Activated B cell treated with CpG ODN at 0.5 μM for 24 hours (primary cell): ENCODE measurements around the gene ANKH. TPM values are rescaled to one million over a fixed set of nuclear protein-coding genes. Genes with fewer than 3 reads are reported as not detected.

Experiments used
- ATAC-seq: fragments of 200-7000 bp; cut with Tn5 transposase; one replicate; pipeline ENCODE4 v1.10.0; 2021; ENCODE audit warnings: low read depth, mild to moderate bottlenecking, moderate library complexity
- CTCF ChIA-PET: fragments of 350-600 bp; sonication (Branson Sonifier 250); formaldehyde crosslinking; loops from one replicate; lab custom pipeline; 2021; ENCODE audit warnings: antibody characterized with exemption; lab: Charles Lee
- POLR2A ChIA-PET: fragments of 350-600 bp; sonication (Branson Sonifier 250); formaldehyde crosslinking; loops from one replicate; lab custom pipeline; 2021; ENCODE audit warnings: antibody characterized with exemption; lab: Charles Lee
- DNase-seq: peaks from one replicate; pipeline ENCODE4 v3.0.0; 2022
- H3K27ac Mint-ChIP-seq: one replicate; pipeline ENCODE4 v1.8.0; 2020; ENCODE audit warnings: mixed read lengths
- H3K27me3 Mint-ChIP-seq: one replicate; pipeline ENCODE4 v1.8.0; 2021; ENCODE audit warnings: mixed read lengths
- H3K36me3 Mint-ChIP-seq: one replicate; pipeline ENCODE4 v1.8.0; 2021; ENCODE audit warnings: low read depth, mixed read lengths
- H3K4me1 Mint-ChIP-seq: one replicate; pipeline ENCODE4 v1.8.0; 2021; ENCODE audit warnings: mixed read lengths
- H3K4me3 Mint-ChIP-seq: one replicate; pipeline ENCODE4 v1.8.0; 2020; ENCODE audit warnings: mild to moderate bottlenecking, mixed read lengths
- H3K9me3 Mint-ChIP-seq: one replicate; pipeline ENCODE4 v1.8.0; 2020; ENCODE audit warnings: mixed read lengths
- CTCF ChIP-seq: fragments of 200-600 bp; IDR thresholded peaks from one replicate; pipeline ENCODE4 v1.8.0; 2022; ENCODE audit warnings: antibody characterized with exemption, mild to moderate bottlenecking
- intact Hi-C: fragments of 100-400 bp; cut with micrococcal nuclease; formaldehyde crosslinking; loops from one replicate; pipeline ENCODE4 v1.15.1; 2024
- total RNA-seq: library from RNA; stranded (reverse); gene quantifications from 2 replicates; pipeline ENCODE4 v1.2.3, GENCODE V29; 2022

The ANKH gene
- total RNA-seq, 1 donor from 2014 or later = 43.3 TPM

GRCh38 chr5:14914623-14915260 lies 43.2 kb upstream of the ANKH start:
- Mint-ChIP-seq H3K9me3 (no peaks in the 10 kb centered on the region), H3K36me3 (no peaks in the 10 kb centered on the region), H3K27me3 (peaks cover 11% of the 10 kb centered on the region), H3K27ac (no peak overlapping the region), H3K4me3 (no peak overlapping the region), H3K4me1 (no peaks in the 10 kb centered on the region)
- ChIA-PET CTCF (no interaction called here), POLR2A (no interaction called here)
- intact Hi-C loops = no loop called here
- no peak for TF ChIP-seq CTCF
- no peak for DNase-seq
- ATAC-seq = no peak

- no peak overlapping the region for H3K4me3 Mint-ChIP-seq
- H3K27me3 Mint-ChIP-seq = peaks cover 12% of the 10 kb centered on the region
- H3K27ac Mint-ChIP-seq = no peak overlapping the region
- no peaks in the 10 kb centered on the region for H3K4me1 Mint-ChIP-seq
- ChIA-PET CTCF (no interaction called here), POLR2A (no interaction called here)
- ATAC-seq = no peak
- TF ChIP-seq CTCF = no peak
- no peaks in the 10 kb centered on the region for H3K36me3 Mint-ChIP-seq
- H3K9me3 Mint-ChIP-seq = no peaks in the 10 kb centered on the region
- intact Hi-C loops = no loop called here
- DNase-seq = no peak
Measured at GRCh38 chr5:14914193-14914592, 42.6 kb upstream of the ANKH start.

GRCh38 chr5:14913096-14913495 lies 41.5 kb upstream of the ANKH start:
- H3K4me1 Mint-ChIP-seq = no peaks in the 10 kb centered on the region
- no peaks in the 10 kb centered on the region for H3K36me3 Mint-ChIP-seq
- POLR2A ChIA-PET = no interaction called here
- no peaks in the 10 kb centered on the region for H3K9me3 Mint-ChIP-seq
- peaks cover 11% of the 10 kb centered on the region for H3K27me3 Mint-ChIP-seq
- CTCF ChIA-PET = interaction anchor here (0.6 kb wide), 1 partner anchor 186 kb away, joined by 3 read pairs; no protein-coding TSS in a partner anchor
- H3K27ac Mint-ChIP-seq = no peak overlapping the region
- DNase-seq (no peak), ATAC-seq (no peak)
- H3K4me3 Mint-ChIP-seq = no peak overlapping the region
- intact Hi-C loops = no loop called here
- no peak for TF ChIP-seq CTCF

- Mint-ChIP-seq H3K4me1 (no peaks in the 10 kb centered on the region), H3K27me3 (peaks cover 4% of the 10 kb centered on the region), H3K9me3 (no peaks in the 10 kb centered on the region), H3K36me3 (no peaks in the 10 kb centered on the region), H3K4me3 (no peak overlapping the region), H3K27ac (no peak overlapping the region)
- ChIA-PET POLR2A (no interaction called here), CTCF (no interaction called here)
- intact Hi-C loops = no loop called here
- no peak for ATAC-seq
- no peak for TF ChIP-seq CTCF
- no peak for DNase-seq
Measured at GRCh38 chr5:14912206-14912605, 40.6 kb upstream of the ANKH start.

- no peak for ATAC-seq
- no peak overlapping the region for H3K27ac Mint-ChIP-seq
- peaks cover 4% of the 10 kb centered on the region for H3K27me3 Mint-ChIP-seq
- TF ChIP-seq CTCF = no peak
- POLR2A ChIA-PET = no interaction called here
- H3K9me3 Mint-ChIP-seq = no peaks in the 10 kb centered on the region
- no peak for DNase-seq
- H3K36me3 Mint-ChIP-seq = no peaks in the 10 kb centered on the region
- CTCF ChIA-PET = no interaction called here
- intact Hi-C loops = no loop called here
- no peaks in the 10 kb centered on the region for H3K4me1 Mint-ChIP-seq
- no peak overlapping the region for H3K4me3 Mint-ChIP-seq
Measured at GRCh38 chr5:14909369-14909768, 37.8 kb upstream of the ANKH start.
